HG03064 (cell line): Measurements from ENCODE around the gene PCSK9.

Source experiments
- ATAC-seq: cut with Tn5 transposase; IDR thresholded peaks from one replicate; pipeline ENCODE4 v1.9.1; 2021; ENCODE audit warnings: low read depth; ENCODE audit not compliant: unreplicated experiment

Gene PCSK9

DNA sequence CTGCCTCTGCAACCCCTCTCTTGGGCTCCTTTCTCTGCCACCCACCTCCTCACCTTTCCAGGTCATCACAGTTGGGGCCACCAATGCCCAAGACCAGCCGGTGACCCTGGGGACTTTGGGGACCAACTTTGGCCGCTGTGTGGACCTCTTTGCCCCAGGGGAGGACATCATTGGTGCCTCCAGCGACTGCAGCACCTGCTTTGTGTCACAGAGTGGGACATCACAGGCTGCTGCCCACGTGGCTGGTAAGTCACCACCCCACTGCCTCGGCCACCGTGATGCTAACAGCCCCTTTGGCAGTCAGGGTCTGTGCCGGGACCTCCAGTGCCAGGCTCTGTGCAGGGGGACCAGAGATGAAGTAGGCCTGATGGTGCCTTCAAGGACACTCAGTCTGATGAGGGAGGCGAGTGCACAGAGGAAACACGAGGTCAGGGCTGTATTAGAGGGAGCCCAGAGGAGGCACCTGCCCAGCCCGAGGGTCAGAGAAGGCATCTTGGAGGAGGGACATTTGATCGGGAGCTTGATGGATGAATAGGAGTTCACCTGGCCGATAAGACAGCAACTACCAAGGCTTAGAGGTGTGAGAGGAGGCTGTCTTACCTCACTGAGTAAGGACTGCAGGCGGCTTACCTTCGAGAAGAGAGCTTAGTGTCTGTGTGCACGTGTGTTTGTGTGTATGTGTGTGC is 18.1 kb downstream of the PCSK9 start:
- no peak for ATAC-seq

DNA sequence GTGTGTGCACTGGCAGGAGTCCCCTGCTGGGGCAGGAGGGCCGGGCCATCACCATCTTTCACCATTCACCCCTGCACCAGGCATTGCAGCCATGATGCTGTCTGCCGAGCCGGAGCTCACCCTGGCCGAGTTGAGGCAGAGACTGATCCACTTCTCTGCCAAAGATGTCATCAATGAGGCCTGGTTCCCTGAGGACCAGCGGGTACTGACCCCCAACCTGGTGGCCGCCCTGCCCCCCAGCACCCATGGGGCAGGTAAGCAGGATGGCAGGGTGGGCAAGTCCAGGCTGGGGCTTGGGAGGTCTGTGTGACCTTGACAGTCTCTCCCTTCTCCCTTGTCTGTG is 18.6 kb downstream of the PCSK9 start:
- no peak for ATAC-seq

DNA sequence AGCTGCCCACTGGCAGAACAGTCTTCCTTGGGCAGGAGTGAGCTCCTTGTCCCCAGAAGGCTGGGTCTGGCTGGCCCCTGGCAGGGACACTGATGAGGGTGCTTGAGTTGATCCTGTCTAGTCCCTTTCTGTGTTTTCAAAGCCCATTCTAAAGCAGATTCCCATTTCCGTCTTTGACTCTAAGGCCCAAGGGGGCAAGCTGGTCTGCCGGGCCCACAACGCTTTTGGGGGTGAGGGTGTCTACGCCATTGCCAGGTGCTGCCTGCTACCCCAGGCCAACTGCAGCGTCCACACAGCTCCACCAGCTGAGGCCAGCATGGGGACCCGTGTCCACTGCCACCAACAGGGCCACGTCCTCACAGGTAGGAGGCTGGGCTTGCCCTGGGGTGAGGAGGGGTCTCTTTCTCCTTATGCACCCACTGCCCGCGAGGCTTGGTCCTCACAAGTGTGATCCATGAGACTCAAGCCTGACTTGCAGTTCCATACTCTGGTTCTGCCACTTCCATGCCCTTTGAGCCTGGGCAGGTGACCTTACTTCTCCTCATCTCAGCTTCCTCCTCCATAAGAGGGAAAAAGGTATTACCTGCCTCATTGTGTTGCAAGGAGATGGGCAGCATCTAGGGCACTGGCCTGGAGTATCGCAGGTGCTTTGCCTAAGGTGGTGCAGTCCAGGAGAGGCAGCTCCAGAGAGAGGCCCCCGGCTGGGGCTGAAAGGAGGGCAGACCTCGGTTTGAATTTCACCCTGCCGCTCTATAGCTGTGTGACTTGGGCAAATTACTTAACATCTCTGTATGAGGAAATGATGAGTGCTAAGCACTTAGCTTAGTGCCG is 20.2 kb downstream of the PCSK9 start:
- no peak for ATAC-seq

DNA sequence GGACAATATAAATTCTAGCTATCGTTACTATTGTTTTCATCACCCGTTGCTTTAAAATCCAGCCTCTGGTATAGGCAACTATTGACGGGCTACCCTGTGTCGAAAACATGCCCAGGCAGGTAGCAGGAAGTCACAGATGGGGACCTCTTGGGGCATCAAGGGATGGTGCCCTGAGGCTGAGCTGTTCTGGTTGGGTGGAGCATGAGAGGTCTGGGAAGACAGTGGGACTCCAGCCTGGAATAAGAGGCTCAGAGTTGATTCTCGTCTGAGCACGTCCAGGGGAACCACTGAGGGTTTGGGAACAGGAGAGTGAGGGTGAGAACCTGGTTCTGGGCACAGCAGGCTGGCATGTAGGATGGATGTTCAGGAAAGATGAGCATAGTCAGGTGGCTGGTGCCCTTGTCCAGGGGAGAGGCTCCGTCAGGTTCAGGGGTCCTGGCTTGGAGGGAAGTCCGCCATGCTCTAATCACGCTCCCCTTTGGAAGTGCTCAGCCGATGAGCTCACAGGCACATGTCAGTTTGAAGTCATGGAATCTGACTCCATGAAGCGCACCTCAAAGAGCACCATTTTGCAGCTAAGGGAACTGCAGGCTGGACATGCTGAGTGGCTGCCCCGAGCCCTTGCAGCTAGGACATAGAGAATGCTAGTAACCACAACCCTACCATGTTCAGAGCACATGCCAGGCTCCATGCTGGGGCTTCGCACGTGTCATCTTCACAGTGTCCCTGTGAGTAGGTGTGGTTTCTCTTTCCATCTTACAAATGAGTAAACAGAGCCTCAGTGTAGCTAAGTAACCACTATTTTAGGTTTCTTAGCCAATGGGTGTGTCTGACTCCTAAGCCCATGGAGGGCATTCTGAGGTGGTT is 21.0 kb downstream of the PCSK9 start:
- no peak for ATAC-seq

DNA sequence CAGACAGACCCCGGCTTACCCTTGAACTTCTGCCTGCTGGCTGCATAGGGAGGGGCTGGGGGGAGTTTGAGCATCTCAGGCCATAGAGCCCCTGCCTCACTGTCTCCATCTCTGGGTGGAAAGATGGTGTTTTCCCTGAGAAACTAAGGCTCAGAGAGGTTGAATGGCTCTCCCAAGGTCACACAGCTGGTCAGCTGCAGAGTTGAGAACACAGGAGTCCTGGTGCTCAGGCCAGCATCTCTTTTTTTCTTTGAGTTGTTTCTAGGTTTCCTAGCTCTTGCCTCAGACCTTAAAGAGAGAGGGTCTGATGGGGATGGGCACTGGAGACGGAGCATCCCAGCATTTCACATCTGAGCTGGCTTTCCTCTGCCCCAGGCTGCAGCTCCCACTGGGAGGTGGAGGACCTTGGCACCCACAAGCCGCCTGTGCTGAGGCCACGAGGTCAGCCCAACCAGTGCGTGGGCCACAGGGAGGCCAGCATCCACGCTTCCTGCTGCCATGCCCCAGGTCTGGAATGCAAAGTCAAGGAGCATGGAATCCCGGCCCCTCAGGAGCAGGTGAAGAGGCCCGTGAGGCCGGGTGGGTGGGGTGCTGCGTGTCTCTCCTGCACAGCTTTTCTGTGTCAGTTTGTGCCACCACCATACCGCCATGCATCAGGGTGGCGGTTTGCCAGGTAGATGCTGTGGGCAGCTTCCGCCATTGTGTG is 21.8 kb downstream of the PCSK9 start:
- ATAC-seq = no peak

DNA sequence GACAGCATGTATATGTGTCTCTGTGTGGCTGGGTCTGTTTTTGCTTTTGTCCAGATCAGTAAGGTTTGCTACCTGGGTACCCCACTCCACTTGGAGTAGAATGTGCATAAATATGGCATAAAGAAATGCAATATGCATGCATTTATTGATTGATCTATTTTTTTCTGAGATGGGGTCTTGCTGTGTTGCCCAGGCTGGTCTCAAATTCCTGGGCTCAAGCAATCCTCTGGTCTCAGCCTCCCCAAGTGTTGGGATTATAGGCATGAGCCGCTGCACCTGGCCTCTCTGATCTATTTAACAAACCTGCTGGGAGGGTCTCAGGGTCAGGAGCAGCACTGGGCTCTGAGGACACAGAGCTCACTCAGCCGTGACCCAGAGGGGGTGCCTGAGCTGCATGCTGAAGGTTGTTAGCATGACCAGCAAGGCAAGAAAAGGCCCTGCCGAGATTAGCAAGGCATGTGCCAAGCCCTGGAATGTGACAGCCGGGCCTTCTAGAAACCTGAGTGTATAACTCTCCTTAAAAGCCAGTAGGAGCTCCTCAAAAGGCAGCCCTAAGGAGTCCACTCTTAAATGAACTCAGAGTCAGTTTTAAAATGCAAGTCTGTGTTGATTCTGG is 22.5 kb downstream of the PCSK9 start:
- no peak for ATAC-seq

DNA sequence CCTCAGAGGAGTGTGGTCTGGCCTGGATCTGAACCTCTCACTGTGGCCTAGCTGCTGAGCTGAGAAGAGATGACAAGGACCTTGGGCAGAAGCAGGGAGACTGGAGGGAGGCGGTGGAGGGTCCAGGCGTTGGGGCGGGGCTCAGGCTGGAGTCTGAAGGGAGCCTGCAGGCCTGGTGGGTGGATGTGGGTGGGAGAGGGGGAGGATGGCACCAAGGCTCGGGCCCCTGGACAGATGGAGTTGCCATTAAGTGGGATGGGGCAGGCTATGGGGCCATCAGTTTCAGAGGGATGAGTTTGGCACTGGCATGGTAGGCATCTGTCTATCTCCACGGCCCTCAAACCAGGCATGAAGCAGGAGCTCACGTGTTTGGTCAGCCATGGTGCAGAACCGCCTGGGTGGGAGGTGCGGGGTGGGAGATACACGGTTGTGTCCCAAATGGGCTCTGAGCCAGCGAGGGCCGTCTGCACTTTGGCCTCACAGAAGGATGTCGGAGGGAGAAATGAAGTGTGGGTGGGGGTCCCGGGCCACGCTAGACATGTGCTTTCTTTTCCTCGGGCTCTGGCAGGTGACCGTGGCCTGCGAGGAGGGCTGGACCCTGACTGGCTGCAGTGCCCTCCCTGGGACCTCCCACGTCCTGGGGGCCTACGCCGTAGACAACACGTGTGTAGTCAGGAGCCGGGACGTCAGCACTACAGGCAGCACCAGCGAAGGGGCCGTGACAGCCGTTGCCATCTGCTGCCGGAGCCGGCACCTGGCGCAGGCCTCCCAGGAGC is 23.6 kb downstream of the PCSK9 start:
- ATAC-seq = no peak

DNA sequence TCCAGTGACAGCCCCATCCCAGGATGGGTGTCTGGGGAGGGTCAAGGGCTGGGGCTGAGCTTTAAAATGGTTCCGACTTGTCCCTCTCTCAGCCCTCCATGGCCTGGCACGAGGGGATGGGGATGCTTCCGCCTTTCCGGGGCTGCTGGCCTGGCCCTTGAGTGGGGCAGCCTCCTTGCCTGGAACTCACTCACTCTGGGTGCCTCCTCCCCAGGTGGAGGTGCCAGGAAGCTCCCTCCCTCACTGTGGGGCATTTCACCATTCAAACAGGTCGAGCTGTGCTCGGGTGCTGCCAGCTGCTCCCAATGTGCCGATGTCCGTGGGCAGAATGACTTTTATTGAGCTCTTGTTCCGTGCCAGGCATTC is 24.2 kb downstream of the PCSK9 start:
- ATAC-seq = no peak

DNA sequence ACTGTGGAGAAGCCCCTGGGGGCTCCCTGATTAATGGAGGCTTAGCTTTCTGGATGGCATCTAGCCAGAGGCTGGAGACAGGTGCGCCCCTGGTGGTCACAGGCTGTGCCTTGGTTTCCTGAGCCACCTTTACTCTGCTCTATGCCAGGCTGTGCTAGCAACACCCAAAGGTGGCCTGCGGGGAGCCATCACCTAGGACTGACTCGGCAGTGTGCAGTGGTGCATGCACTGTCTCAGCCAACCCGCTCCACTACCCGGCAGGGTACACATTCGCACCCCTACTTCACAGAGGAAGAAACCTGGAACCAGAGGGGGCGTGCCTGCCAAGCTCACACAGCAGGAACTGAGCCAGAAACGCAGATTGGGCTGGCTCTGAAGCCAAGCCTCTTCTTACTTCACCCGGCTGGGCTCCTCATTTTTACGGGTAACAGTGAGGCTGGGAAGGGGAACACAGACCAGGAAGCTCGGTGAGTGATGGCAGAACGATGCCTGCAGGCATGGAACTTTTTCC is 24.8 kb downstream of the PCSK9 start:
- no peak for ATAC-seq

DNA sequence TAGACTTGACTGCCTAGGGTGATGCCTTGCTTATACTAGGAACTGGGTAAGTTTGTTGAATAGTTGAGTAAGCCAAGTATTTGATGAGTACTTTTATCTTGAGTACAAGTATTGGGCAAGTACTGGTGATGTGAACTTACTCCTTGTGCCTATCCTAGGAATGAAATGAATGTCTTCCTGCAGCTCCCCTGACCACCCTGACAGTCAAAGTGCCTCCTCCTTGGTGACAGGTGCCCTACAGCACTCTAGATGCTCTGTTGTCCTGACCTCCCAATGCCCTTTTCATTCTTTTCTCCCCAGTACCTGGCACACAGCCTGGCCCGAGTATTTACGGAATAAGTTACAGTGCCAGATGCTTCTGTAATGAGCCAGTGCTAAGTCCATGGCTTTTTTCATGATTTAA is 25.5 kb downstream of the PCSK9 start:
- ATAC-seq = no peak

DNA sequence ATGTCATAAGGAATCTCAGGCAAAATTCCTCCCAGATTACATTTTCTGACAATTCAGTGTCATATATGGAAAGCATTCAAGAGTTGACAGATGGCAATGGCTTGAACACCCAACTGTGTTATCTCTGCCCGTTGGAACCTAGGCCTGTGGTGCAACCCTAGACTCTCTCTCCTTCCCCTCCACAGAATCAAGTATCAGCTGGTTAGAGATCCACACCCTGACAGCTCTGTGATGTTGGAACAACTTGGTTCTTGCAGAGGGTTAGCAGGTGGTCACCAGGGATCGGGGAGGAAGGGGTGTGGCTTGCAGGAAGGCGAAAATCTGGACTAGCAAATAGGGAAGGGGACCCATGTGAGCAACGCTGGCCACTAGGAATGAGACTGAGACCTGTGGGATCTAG is 26.3 kb downstream of the PCSK9 start:
- ATAC-seq = no peak

DNA sequence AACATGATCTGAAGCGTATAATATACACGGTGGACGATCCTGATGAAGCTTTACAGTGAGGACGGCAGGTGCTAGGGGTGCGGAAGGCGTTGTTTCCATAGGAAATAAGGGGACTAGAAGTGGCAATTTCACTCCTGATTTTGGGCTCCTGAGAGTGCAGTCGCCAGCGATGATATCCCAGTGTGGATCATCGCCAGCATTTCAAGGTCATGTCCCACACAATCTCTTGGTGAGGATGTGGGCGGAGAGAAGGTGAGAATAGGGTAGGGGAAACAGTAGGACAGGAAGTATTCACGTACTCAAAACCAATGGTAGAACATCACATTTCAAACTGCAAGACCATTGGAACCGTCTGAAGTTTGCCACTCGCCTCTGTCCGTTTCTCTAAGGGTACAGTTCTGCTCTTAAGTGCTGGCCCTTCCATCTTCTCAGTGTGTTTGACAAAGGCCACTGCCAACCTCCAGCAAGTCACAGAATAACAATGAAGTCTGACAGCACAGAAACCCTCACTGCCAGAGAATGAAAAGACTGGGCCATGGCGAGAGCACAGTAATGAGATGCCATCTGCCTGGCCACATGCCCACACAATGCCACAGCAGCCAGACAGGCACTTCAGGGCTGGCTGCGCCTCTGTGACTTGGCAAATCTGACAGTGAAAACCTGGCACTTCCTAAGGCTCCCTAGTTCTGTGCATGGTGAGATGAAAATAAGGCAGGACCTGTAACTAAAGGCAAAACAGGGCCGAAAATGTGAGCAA is 27.9 kb downstream of the PCSK9 start:
- no peak for ATAC-seq

DNA sequence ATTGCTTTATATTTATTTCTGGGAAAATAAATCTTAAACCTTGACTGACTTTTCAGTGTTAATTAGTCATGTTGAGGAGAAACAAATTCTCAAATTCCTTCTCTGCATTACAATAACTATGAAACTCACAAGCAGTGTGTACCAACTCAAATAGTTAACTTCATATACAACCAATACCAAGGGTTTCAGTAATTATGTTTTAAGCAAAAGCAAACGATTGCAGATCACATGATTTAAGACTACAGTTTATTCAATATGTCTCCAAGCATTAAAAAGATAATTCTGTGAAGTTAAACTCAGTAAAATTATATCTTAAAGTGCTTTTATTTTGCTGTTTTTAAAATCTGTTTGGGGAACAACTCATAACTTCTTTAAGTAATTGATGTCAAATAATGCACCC is 28.6 kb downstream of the PCSK9 start:
- ATAC-seq = no peak

DNA sequence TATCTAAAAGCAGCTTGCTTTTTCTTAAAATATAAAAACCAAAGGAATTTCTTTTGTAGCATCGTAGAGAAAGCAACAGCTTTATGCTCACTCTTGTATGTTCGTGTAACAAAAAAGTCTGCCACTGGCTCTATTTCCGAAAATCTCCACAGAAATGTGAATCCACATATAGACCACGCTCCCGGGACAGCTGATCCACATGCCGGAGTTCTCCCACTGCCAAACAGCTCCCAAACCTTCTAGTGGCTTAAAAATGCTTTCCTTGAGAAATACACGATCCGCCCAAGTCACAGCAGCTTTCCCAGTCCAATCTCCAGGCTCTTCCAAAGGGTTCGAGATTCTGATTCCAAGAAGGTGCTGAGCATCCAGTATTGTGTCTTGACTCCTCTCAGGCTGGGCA is 29.3 kb downstream of the PCSK9 start:
- ATAC-seq = no peak

DNA sequence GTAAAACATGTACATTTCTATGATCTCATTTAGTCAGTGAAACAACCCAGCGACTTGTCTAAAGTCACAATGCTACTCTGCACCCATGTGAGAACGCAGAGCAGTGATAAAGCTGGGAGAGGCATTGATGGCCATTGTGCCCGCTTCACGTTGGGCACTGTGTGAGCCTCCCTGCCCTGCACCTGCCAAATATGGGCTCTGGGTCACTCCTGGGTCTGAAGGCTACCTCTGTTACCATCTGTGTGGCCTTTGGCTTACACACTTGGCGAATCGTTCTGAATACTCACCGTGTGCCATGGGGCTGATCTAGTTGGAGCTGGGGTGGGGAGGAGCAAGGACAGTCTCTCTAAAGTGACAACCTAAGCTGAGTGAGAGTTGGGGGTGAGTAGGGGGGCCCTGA is 29.9 kb downstream of the PCSK9 start:
- ATAC-seq = no peak

DNA sequence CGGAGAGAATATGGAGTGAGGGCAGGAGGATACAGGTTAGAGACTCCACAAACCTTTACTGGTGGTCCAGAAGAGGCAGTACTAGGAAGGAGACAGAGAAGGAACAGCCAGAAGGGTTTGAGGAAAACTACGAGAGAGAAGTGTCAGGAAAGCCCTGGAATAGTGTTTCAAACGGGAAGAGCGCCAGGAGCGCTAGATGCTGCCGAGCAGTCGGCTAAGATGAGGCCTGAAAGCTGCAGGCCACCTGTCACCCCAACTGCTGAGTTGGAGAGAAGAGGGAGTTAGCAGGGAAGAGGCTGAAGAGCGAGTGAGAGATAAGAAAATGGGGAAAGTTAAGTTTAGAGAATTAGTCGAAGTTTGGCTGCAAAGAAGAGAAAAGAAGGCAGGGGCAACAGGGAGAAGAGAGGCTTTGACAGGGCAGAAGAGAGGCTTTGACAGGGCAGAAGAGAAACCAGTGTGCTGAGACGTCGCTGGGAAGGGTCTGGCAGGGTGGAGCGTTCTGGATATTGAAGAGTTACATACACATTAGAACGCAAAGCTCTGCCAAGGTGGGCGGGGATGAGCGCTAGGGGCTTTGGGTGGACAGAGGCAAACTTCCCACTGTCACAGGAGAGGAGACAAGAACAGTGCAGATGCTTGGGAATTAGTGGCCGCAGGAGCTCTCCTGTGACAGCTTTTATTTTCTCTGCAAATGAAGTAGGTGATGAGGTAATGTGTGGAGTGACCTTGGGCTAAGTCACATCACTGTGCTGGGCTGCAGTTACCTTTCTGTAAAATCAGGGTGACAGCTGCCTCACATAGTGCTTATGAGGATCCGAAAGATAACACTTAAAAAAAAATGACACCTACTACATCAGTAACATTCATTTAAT is 31.2 kb downstream of the PCSK9 start:
- no peak for ATAC-seq

DNA sequence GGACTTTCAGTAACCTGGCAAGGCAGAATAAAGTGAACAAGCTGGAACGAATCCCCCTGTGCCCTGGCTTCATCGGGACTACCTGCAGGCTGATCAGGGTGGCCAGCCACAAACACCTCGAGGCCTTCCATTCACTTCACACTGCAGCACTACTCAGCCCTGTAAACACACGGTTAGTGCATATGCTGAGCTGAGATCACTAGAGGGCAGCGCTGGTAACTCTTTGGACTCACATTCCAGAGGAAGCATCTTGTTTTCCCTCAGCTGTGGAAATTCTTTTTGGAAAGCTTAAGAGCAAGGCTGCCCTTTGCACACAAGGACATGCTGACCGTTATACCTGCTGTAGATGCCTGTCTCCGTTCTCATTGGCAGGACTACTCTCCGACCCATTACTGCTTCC is 32.1 kb downstream of the PCSK9 start:
- no peak for ATAC-seq
